NCI-H82 treated with DMSO at 0.1 percent for 48 hours (cell line): ENCODE measurements around the gene DNAJC15.
"Not testable (repeated sequence)": the region's sequence is repeated elsewhere in the genome, so short reads cannot be mapped to it uniquely, and the experiment has no call there.

Experiments used
- DNase-seq: peaks from one replicate; lab custom pipeline; 2025; ENCODE audit not compliant: unreplicated experiment; lab: John Stamatoyannopoulos, UW

The DNAJC15 gene

DNA sequence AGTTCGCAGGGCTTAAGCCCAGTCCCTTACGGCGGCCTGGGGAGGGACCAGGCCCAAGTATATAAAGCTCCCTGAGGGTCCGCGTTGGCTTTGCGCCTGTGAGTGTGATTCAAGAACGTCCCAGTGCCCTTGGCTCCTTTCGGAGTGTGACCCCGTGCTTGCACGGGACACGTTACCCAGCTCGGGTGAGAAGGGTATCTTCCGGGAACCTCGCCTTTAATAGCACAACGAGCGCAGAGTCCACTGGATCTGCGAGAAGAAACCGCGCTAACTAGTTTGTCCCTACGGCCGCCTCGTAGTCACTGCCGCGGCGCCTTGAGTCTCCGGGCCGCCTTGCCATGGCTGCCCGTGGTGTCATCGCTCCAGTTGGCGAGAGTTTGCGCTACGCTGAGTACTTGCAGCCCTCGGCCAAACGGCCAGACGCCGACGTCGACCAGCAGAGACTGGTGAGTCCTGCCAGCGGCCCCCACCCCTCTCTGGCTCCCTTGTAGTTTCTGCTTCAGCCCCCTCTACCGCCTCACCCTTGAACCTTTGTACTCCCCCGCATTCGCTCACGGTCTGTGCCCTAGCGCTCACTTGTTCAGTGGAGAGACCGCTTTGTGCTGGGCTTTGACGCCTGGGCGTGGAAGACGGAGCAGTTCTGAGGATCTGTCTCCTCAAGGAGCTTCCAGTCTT is at the start of gene DNAJC15:
Gene DNAJC15, plus strand, starts transcription at position 298 of the 675 bp plus-strand sequence. Its CDS starts 41 bp downstream, at position 339.
- DNase-seq = peak; percentile 83

- no peak for DNase-seq
These were observed 47.3 kb upstream of the DNAJC15 start for GRCh38 chr13:42976066-42976465.

DNA sequence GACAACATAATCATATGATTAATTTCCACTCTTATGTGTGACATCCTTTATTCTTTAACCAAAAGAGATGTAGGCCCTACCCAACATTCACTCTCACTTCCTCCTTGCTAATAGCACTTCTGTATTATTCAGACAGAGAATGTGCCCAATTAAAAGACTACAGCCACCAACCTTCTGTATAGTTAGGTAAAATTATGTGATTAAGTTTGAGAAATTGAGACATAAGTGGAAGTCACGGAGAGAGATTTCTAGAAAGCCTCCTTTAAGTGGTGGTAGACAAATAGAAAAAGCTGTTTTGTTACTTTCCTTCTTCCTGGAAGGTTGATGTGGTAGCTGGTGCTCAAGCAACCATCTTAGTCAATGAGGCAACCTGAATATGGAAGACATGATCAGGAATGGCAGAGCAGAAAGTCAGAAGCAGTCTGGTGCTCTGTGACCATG is 46.1 kb upstream of the DNAJC15 start:
- DNase-seq = no peak

DNA sequence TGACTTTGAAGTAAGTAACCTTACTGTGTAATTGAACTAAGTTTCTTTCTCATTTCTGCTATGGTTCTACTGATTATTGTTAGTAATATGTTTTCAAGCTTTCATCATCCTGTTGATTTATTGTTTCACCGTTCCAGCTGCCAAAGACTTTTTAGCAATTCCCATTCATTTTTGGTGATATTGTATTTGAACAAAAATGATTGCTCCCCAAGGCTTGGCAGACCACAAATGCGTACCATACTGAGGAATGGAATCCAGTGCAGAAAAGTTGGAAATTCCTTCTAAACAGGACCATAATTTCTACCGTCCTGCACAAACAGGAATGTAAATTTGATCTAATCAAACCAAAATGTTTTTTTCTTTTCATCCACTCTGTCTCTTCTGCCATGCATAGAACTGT is 42.1 kb upstream of the DNAJC15 start:
- DNase-seq = no peak

- no peak for DNase-seq
These were observed 41.5 kb upstream of the DNAJC15 start for GRCh38 chr13:42981853-42982252.

DNA sequence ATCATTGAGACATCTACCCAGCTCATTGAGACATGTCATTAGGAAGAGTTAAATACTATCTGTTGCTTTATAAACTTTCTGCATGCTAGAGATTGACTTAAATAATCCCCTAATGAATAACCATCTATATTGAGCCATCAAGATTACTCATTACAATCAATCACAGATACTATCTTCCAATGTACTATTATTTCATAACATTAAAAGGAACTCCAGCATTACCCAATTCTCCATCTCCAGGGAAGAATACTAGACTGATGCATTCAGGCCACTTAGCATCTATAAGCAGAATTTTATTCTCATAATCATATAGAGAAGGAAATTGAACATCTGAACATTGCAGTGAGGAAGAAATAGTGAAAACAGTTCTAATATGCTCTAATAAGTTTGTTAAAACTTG is 39.4 kb upstream of the DNAJC15 start:
- no peak for DNase-seq

DNA sequence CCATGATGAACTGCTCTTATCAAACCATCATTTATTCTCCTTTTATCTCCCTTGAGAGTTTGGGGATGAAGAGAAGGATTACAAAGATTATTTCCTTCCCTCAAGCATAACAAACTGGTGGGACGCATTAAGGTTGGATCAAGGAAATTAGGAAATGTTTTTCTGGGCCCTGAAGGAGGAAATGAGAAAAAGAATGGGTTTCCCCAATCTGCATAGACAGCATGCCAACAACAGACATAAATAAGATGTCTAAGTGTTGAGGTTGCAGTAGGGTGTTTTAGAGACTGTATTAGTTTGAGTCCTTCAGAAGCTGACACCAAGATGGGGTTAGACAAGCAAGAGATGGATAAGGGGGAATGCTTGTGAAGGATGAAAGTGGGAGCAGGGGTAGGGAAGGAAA is 38.7 kb upstream of the DNAJC15 start:
- DNase-seq = no peak

DNA sequence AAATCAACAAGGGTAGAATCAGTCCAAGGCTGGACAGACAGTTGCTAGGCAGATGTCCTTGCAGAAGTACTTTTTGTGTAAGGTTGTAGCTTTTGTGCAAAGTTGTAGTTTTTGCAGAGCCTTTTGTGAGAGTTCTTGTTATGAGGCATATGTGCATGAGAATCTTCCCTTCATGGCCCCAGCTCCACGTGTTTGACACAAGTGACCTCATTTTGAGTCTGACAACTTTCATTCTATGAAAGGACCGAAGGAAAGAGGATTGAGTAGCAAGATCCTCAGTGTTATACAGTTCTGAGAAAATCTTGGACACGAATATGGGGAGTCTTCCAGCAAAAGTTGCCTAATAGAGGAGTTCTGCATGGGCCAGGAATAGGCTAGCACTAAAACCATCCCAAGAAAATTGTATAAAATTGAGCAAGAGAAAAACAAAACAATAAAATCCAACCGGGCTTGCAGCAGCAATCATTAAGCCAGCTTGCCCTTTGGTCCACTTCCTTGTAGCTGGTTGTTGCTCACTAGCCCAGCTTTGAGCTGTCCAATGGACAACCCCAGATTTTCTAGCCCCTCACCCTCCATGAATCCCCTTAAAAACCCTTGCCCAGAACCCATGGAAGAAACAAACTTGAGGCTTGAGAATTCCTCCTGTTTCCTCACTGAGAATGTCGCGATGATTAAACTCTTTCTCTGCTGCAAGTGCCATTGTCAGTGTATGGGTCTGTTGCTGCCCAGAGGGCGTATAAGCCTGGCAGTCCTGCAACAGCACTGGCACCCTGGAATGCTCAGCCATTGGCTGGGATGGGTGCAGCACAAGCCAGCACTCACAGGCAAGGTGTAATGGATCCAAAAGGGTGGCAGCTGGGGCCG is 37.8 kb upstream of the DNAJC15 start:
- DNase-seq = no peak

DNA sequence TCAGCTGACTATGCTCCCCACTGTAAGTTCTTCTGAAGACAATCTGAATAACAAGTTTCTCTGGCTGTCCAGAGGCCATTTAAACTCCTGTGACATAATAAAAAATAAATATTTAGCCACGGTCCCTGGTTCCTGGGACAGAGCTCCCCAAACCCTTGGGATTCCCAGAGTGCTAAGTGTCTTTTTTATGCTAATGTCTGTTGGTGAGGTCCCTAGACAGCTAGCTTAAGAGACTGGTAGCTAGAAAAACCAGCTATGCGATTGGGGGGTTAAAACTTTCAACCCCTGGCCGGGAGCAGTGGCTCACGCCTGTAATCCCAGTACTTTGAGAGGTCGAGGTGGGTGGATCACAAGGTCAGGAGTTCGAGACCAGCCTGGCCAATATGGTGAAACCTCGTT is 37.2 kb upstream of the DNAJC15 start:
- no peak for DNase-seq

DNA sequence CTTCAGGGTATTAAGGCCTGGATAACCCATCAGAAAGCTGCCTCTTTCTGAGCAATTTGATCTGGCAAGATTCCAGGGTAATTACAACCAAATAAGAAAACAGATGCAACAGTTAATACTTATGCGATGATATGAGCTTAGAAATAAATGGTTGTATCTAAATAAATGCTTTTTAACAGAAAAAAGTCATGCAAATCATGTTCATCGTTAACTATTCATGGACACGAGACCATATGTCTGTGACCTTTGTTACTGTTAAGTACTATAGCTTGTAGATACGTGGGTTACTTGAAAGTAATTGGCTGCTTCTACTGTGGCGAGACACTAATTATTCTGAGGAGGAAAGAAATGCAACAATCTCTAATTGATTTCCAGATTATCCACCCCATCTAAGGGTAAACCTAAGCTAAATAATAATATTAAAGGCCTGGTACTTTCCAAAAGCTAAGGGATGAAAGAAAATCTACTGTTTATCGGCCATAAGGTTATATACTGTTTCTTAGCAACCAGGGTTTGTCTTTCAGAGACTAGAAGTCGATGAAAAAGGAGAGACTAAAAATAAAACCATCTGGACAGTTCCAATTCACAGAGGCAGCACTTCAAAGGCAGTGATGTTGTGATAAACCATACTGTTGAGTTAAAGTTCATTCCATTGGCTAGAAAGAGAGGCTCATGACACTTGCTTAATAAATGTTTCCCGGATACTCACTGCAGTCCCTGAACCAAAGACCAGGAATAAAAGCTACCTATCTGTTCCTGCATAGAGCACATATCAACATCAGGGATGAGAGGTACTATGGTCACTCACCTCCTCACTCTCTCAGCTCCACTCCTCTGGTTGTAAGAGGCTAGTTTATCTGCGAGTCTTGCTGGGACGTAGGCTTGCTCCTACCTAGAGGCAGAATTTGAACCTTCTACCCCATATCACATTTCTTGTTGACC is 32.8 kb upstream of the DNAJC15 start:
- no peak for DNase-seq

GRCh38 chr13:42991233-42991897 is 32.0 kb upstream of the DNAJC15 start:
- DNase-seq = not testable (repeated sequence)

DNA sequence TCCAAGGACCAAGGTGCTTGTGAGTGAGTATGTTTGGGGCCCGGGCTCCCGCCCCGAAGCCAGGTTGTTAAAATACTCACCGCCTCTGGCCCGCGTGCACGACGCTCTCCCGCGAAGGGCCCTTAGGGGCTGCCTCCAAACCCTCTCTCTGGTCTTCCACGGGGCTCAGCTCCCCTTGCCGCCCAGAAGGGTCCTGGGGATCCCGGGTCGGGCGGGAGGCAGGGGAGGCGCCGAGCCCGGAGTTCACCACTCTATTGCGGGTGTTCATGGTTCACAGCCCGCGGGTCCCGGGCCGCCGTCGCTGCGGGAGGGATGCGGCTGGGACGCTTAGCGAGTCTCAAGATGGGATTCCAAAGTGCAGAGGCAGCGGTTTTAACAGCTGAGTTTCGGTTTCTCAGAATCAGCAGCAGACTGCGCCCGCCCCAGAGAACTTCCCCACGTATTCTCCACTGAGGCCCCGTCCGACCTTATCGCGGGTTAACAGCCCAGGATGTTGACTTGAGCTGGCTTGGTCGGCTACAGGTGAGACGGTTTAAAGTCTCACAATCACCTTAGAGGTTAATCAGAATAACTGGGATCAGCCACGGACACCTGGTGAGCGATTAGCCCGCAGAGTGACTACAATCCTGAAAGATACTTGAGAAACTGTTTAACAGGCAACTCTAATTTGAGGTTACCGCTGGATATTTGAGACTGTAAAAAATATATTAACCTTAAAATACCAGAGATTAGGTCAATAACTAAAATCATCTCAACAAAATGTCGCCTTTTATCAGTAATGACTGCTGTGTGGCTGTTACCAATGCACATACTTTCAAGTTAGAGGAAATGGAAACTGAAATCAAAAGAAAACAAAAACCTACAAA is 31.3 kb upstream of the DNAJC15 start, which contains the start of gene EPSTI1:
Gene EPSTI1, minus strand, starts transcription at position 344 of the 866 bp plus-strand sequence. Its CDS starts 76 bp downstream, at position 268.
- DNase-seq = no peak

DNA sequence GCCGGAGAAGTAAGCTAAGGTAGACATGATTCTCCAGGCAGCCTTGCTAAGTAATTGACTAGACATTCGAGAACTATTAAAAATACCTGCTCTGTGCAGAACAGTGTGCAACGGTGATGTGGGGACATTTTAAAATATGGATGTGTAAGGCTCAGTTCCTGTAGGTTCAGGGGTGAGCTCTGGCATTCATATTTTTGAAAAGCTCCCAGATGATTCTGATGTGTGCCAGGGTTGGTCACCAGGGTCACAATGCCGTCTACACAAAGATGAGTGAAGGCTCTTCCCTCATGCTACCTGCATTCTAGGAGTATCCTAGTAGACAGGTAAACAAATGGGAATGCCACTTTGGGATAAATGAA is 30.6 kb upstream of the DNAJC15 start:
- no peak for DNase-seq

- DNase-seq = no peak
These were observed 28.5 kb upstream of the DNAJC15 start for GRCh38 chr13:42994878-42995277.

DNA sequence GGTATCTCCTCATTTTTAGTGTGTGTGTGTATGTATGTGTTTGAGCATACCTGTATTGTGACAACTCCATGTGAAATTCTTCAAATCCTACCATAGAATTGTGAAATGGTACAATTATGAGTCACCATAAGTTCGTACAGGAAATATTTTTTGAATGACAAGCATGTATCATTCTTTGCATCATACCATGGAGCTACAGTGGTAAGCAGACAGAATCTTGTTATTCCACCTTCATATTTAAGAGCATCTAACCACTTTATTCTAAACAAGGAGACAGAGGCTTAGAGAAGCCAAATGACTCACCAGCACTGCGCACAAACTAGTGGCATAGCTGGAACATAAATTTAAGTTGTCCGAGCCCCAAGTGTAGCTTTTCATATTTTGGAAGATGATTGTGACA is 26.8 kb upstream of the DNAJC15 start:
- DNase-seq = no peak

- no peak for DNase-seq
These were observed 26.0 kb upstream of the DNAJC15 start for GRCh38 chr13:42997381-42997780.

GRCh38 chr13:42999491-42999890 is 23.9 kb upstream of the DNAJC15 start:
- no peak for DNase-seq

DNA sequence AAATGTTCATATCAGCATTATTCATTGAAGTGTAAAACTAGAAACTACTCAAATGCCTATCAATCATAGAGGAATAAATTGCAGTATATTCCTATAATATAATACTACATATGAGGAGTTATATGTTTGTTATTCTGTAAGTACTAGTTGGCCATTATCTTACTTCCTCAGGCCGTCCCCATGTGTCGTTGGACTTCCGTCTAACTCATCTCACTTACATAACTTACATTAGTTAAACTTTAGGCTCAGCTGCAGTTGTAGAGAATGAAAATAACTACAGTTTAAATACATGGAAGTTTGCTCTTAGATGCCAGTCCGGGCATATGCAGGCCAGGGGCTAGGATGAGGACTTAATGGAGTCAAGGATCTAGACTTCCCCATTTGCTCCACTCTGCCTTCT is 22.7 kb upstream of the DNAJC15 start:
- no peak for DNase-seq

GRCh38 chr13:43002021-43002420 is 21.4 kb upstream of the DNAJC15 start:
- no peak for DNase-seq

DNA sequence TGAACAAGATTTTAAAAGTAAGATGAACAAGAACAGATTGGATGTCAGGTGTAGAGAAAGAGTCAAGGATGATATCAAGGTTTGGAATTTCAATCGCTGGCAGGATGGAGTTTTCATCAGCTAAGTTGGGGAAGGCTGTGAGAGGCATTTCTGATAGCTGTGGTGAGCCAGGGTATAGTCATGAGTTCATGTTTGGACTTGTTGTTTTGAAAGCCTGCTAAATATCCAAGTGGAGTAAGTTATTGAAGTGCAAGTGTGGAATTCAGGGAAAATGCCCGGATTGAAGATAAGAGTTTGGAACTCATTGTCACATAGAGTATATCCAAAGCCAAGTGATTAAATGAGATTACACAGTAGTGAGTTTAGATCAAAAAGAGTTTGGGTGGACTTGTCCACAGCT is 20.4 kb upstream of the DNAJC15 start:
- DNase-seq = no peak
